Pancreas (tissue), 10 donors: ENCODE data around the gene ZC3H18. TPM values are rescaled to one million over a fixed set of nuclear protein-coding genes. Genes with fewer than 3 reads are reported as not detected.

Experiments
- ATAC-seq, 4 donors: fragments of 200-7000 bp; cut with Tn5 transposase; one replicate each; pipeline versions ENCODE4 v1.8.0 to v1.9.1; 2020; ENCODE audit warnings: mild to moderate bottlenecking in 4 of 4, moderate library complexity in 4 of 4
- DNase-seq, 6 donors: peaks; one replicate each; pipeline ENCODE4 v3.0.0-alpha.2; 2020
- FAIRE-seq: peaks from 2 replicates; lab custom pipeline; 2012; peaks lifted over from hg19 to GRCh38; lab: Jason Lieb, UNC
- H3K27ac ChIP-seq, 4 donors: fragments of 200-600 bp; sonication (generic); 1 replicate in 3 of 4; 2 replicates in 1 of 4; pipeline versions ENCODE4 v1.5.0 to v1.8.0; 2020
- H3K27me3 ChIP-seq, 4 donors: fragments of 200-600 bp; one replicate each; pipeline ENCODE4 v1.8.0; 2021
- H3K36me3 ChIP-seq, 3 donors: fragments of 200-600 bp; sonication (generic) in 1 of 3; one replicate each; pipeline versions ENCODE4 v1.5.0 to v1.8.0; 2020 to 2021
- H3K4me1 ChIP-seq, 3 donors: fragments of 200-600 bp; one replicate each; pipeline ENCODE4 v1.8.0; 2021
- H3K4me3 ChIP-seq, 4 donors: fragments of 200-600 bp; sonication (generic) in 2 of 4; one replicate each; pipeline versions ENCODE4 v1.5.0 to v1.8.0; 2020 to 2021
- H3K9me3 ChIP-seq, 4 donors: fragments of 200-600 bp; one replicate each; pipeline ENCODE4 v1.8.0; 2021
- CTCF ChIP-seq, 4 donors: fragments of 200-600 bp; sonication (generic) in 3 of 4; IDR thresholded peaks; one replicate each; pipeline versions ENCODE4 v1.5.0 to v1.8.0; 2021; ENCODE audit warnings: antibody characterized with exemption in 4 of 4
- WGBS, 2 donors: extraction: QIAGEN DNeasy Blood & Tissue Kit; methylation state at CpG; one replicate each; pipeline ENCODE4 v1.1.7; 2013; 5-methylcytosine and 5-hydroxymethylcytosine counted together
- intact Hi-C, 3 donors: fragments of 100-400 bp; cut with DNase I; formaldehyde crosslinking; loops; one replicate each; pipeline versions ENCODE4 v1.11.1 to v1.14.2; 2022
- polyA plus RNA-seq, 2 donors: library from polyadenylated mRNA; stranded (reverse); fragments of 200-250 nt; gene quantifications; one replicate each; pipeline ENCODE4 v1.2.3, GENCODE V29; 2013
- total RNA-seq, 6 donors: library from RNA; stranded (reverse); fragmentation: NEBNext Ultra II Directional in 4 of 6; extraction: Animal tissue kit (Norgen Biotek cat#: 25700) in 4 of 6; gene quantifications; one replicate each; pipeline versions ENCODE4 v1.2.1 to v1.2.4, GENCODE V29; 2021 to 2023
- donor health status: healthy with polysubstance abuse.
- donor health status: DM: no; HTN: no; CAD: no; lungs with moderate emphysema.
- donor health status: DM: no; HTN: no; CAD: no.
- donor health status: control.
- donor health status: control.
- donor health status: Bipolar disorder and iron deficiency.
- donor health status: DM: yes; HTN: yes; CAD: no.
- donor health status: DM: no; HTN: no; CAD: no.
- donor health status: DM: no; HTN: no; CAD: no.
- donor health status: DM: yes; HTN: yes; CAD: no.

Gene ZC3H18
- total and polyA plus RNA-seq, 8 donors = 12.2 to 27.6 (median 16.8) TPM

GRCh38 chr16:88653596-88654362, 83.6 kb downstream of the ZC3H18 start:
- no peak for ATAC-seq
- no peak for TF ChIP-seq CTCF (IDR thresholded peaks at IDR 0.05)
- intact Hi-C loops = no loop called here
- Histone ChIP-seq H3K4me1 (peaks cover 0 to 9% (median 0%) of the 10 kb centered on the region in 3 donors), H3K27me3 (no peaks in the 10 kb centered on the region), H3K27ac (no peak overlapping the region), H3K9me3 (no peaks in the 10 kb centered on the region), H3K36me3 (no peaks in the 10 kb centered on the region), H3K4me3 (no peak overlapping the region)
- DNase-seq = peak in 1 of 6 donors; percentile 45
- no peak for FAIRE-seq
- 87 to 93% methylated on average over 32 of the region's 32 CpGs for WGBS, 2 donors

- no peaks in the 10 kb centered on the region for H3K36me3 ChIP-seq
- FAIRE-seq = no peak
- intact Hi-C loops = no loop called here
Observed at GRCh38 chr16:88654363-88655052, 84.3 kb downstream of the ZC3H18 start.

GRCh38 chr16:88655053-88655732, 85.0 kb downstream of the ZC3H18 start:
- FAIRE-seq (no peak), ATAC-seq (no peak), DNase-seq (peak in 2 of 6 donors; percentile 54 to 75)
- intact Hi-C loops = no loop called here
- Histone ChIP-seq H3K36me3 (no peaks in the 10 kb centered on the region), H3K27ac (no peak overlapping the region), H3K4me1 (no peaks in the 10 kb centered on the region), H3K4me3 (no peak overlapping the region), H3K9me3 (no peaks in the 10 kb centered on the region), H3K27me3 (no peaks in the 10 kb centered on the region)
- TF ChIP-seq CTCF (IDR thresholded peaks at IDR 0.05) = no peak
- 95 to 96% methylated on average over 45 to 50 of the region's 50 CpGs for WGBS, 2 donors

More at GRCh38 chr16:88654363-88655052, 84.3 kb downstream of the ZC3H18 start:
- peaks cover 0 to 3% (median 0%) of the 10 kb centered on the region in 3 donors for H3K4me1 ChIP-seq
- no peak for ATAC-seq
- no peak for TF ChIP-seq CTCF (IDR thresholded peaks at IDR 0.05)
- no peak overlapping the region for H3K4me3 ChIP-seq
- H3K27me3 ChIP-seq = no peaks in the 10 kb centered on the region
- WGBS, 2 donors = 89 to 93% methylated on average over 28 of the region's 28 CpGs
- no peak for DNase-seq
- no peaks in the 10 kb centered on the region for H3K9me3 ChIP-seq
- no peak overlapping the region for H3K27ac ChIP-seq

GRCh38 chr16:88655733-88656281, 85.6 kb downstream of the ZC3H18 start:
- no peaks in the 10 kb centered on the region for H3K4me1 ChIP-seq
- intact Hi-C loops = no loop called here
- no peaks in the 10 kb centered on the region for H3K9me3 ChIP-seq
- no peaks in the 10 kb centered on the region for H3K27me3 ChIP-seq
- FAIRE-seq (no peak), DNase-seq (peak in 1 of 6 donors; percentile 68), ATAC-seq (no peak)
- no peak overlapping the region for H3K27ac ChIP-seq
- TF ChIP-seq CTCF (IDR thresholded peaks at IDR 0.05) = no peak
- H3K36me3 ChIP-seq = no peaks in the 10 kb centered on the region
- no peak overlapping the region for H3K4me3 ChIP-seq
- 89 to 94% methylated on average over 27 to 29 of the region's 29 CpGs for WGBS, 2 donors
